ENCODE measurements around the gene MAT2B. TPM values are rescaled to one million over a fixed set of nuclear protein-coding genes. Genes with fewer than 3 reads are reported as not detected.

MAT2B gene
- total RNA-seq, 1 experiment from 2014 or later: 25.1 TPM

- BruUV-seq (replicated peaks): no TSS peak
- Mint-ChIP-seq H3K4me3 (ENCODE audit: unreplicated experiment) (peak overlapping the region; percentile 85), H3K4me1 (ENCODE audit: low read depth, unreplicated experiment) (peaks cover 11% of the 10 kb centered on the region), H3K36me3 (ENCODE audit: insufficient read depth, unreplicated experiment) (peaks cover 11% of the 10 kb centered on the region), H3K27me3 (ENCODE audit: insufficient read depth, unreplicated experiment) (no peaks in the 10 kb centered on the region), H3K27ac (ENCODE audit: unreplicated experiment) (peak overlapping the region; percentile 94), H3K9me3 (ENCODE audit: unreplicated experiment) (no peaks in the 10 kb centered on the region)
- ChIA-PET CTCF (interaction anchor here (1.5 kb wide), 1 partner anchor 15 kb away, joined by 5 read pairs; no protein-coding TSS in a partner anchor), POLR2A (interaction anchor here (1.5 kb wide), 1 partner anchor 46 kb away, joined by 6 read pairs; no protein-coding TSS in a partner anchor)
- TF ChIP-seq CTCF (IDR thresholded peaks at IDR 0.05; ENCODE audit: insufficient read depth in 1 of 2, low read depth in 1 of 2, low read length in 1 of 2, severe bottlenecking in 1 of 2, unreplicated experiment in 1 of 2): no peak
- Histone ChIP-seq H3K27me3 (replicated peaks; ENCODE audit: control insufficient read depth, insufficient read depth, low read length) (no peaks in the 10 kb centered on the region), H3K4me3 (ENCODE audit: low read depth, low read length) (peak overlapping the region; percentile 72), H3K9me3 (no peaks in the 10 kb centered on the region), H3K36me3 (ENCODE audit: control insufficient read depth, insufficient read depth, low read length) (no peaks in the 10 kb centered on the region), H3K4me1 (peaks cover 23% of the 10 kb centered on the region)
- intact Hi-C loops (cut with micrococcal nuclease; ENCODE audit: unreplicated experiment): no loop called here
- no peak for DNase-seq
Observed at GRCh38 chr5:163504079-163504931, 1.1 kb upstream of the MAT2B start.

- H3K36me3 ChIP-seq (ENCODE audit: control insufficient read depth, insufficient read depth, low read length): no peaks in the 10 kb centered on the region
- H3K4me1 ChIP-seq: peaks cover 29% of the 10 kb centered on the region
- no peaks in the 10 kb centered on the region for H3K27me3 ChIP-seq (replicated peaks; ENCODE audit: control insufficient read depth, insufficient read depth, low read length)
- H3K9me3 ChIP-seq: no peaks in the 10 kb centered on the region
- ChIA-PET POLR2A (interaction anchor here (1.0 to 1.5 kb wide), 3 partner anchors 45 to 67 kb away, joined by 3 to 19 read pairs (median 6); partner anchors contain the start of genes CCNG1, HMMR and NUDCD2), CTCF (interaction anchor here (1.0 to 1.5 kb wide), 2 partner anchors 16 to 44 kb away, joined by 4 to 5 read pairs; partner anchors contain the start of gene HMMR)
- no TSS peak for BruUV-seq (replicated peaks)
- peaks cover 12% of the 10 kb centered on the region for H3K4me1 Mint-ChIP-seq (ENCODE audit: low read depth, unreplicated experiment)
- H3K4me3 ChIP-seq (ENCODE audit: low read depth, low read length): peak overlapping the region; percentile 72
- no peaks in the 10 kb centered on the region for H3K27me3 Mint-ChIP-seq (ENCODE audit: insufficient read depth, unreplicated experiment)
- H3K36me3 Mint-ChIP-seq (ENCODE audit: insufficient read depth, unreplicated experiment): peaks cover 11% of the 10 kb centered on the region
- intact Hi-C loops (cut with micrococcal nuclease; ENCODE audit: unreplicated experiment): loop anchor here (1.0 kb wide), 1 partner anchor 45 kb away; the partner anchor contains the start of genes HMMR and NUDCD2
- DNase-seq: no peak
- no peaks in the 10 kb centered on the region for H3K9me3 Mint-ChIP-seq (ENCODE audit: unreplicated experiment)
- H3K27ac Mint-ChIP-seq (ENCODE audit: unreplicated experiment): peak overlapping the region; percentile 94
- H3K4me3 Mint-ChIP-seq (ENCODE audit: unreplicated experiment): peak overlapping the region; percentile 85
- TF ChIP-seq CTCF (IDR thresholded peaks at IDR 0.05; ENCODE audit: insufficient read depth in 1 of 2, low read depth in 1 of 2, low read length in 1 of 2, severe bottlenecking in 1 of 2, unreplicated experiment in 1 of 2): no peak
Observed at GRCh38 chr5:163505049-163505367, 411 bp upstream of the MAT2B start.

- CTCF ChIA-PET: interaction anchor here (1.0 to 1.5 kb wide), 2 partner anchors 17 to 45 kb away, joined by 4 to 5 read pairs; partner anchors contain the start of gene HMMR
- Histone ChIP-seq H3K4me1 (peaks cover 29% of the 10 kb centered on the region), H3K9me3 (no peaks in the 10 kb centered on the region), H3K36me3 (ENCODE audit: control insufficient read depth, insufficient read depth, low read length) (no peaks in the 10 kb centered on the region), H3K4me3 (ENCODE audit: low read depth, low read length) (peak overlapping the region; percentile 72), H3K27me3 (replicated peaks; ENCODE audit: control insufficient read depth, insufficient read depth, low read length) (no peaks in the 10 kb centered on the region)
- Mint-ChIP-seq H3K27ac (ENCODE audit: unreplicated experiment) (peak overlapping the region; percentile 94), H3K9me3 (ENCODE audit: unreplicated experiment) (no peaks in the 10 kb centered on the region), H3K4me1 (ENCODE audit: low read depth, unreplicated experiment) (peaks cover 12% of the 10 kb centered on the region), H3K4me3 (ENCODE audit: unreplicated experiment) (peak overlapping the region; percentile 85), H3K36me3 (ENCODE audit: insufficient read depth, unreplicated experiment) (peaks cover 11% of the 10 kb centered on the region), H3K27me3 (ENCODE audit: insufficient read depth, unreplicated experiment) (no peaks in the 10 kb centered on the region)
- intact Hi-C loops (cut with micrococcal nuclease; ENCODE audit: unreplicated experiment): no loop called here
- no peak for TF ChIP-seq CTCF (IDR thresholded peaks at IDR 0.05; ENCODE audit: insufficient read depth in 1 of 2, low read depth in 1 of 2, low read length in 1 of 2, severe bottlenecking in 1 of 2, unreplicated experiment in 1 of 2)
- no peak for DNase-seq
- POLR2A ChIA-PET: interaction anchor here (1.0 to 1.5 kb wide), 3 partner anchors 46 to 68 kb away, joined by 3 to 19 read pairs (median 6); partner anchors contain the start of genes CCNG1, HMMR and NUDCD2
- BruUV-seq (replicated peaks): TSS peak; percentile 52
Observed at GRCh38 chr5:163506095-163506457, 657 bp downstream of the MAT2B start.

All from Caco-2 (cell line).